ENCODE results near the gene GCDH.
A peak's percentile ranks its signal among the peaks of the same experiment; 100 is the strongest.

Gene GCDH

DNA sequence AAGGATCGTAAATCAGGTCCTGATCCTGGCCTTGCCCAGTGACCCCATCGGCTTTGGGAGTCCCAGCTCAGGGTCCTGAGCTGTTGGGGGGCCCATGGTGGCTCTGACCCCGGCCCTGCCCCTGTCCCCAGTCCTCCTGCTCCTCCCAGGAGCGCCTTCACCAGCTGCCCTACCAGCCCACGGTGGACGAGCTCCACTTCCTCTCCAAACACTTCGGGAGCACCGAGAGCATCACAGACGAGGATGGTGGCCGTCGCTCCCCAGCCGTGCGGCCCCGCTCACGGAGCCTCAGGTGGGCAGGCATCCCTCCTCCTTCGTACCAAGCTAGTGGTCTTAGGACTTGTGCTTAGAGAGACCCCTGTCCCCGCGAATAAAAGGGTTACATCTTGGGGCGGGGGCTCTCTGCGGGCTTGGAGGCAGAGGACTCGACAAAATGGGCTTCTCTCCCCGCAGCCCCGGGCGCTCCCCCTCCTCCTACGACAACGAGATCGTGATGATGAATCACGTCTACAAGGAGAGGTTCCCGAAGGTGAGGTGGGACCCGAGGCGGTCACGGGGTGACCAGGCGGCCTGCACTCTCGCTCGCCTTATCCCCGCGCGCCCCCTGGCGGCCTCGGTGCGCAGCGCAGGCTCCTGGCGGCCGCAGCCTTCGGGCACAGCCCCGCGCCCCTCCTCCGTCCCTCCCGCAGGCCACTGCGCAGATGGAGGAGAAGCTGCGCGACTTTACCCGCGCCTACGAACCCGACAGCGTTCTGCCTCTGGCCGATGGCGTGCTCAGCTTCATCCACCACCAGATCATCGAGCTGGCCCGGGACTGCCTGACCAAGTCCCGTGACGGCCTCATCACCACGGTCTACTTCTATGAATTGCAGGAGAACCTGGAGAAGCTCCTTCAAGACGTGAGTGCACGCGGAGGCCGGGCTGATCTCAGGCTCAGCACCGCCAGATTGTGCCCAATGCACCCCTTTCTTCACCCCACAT lies 43.5 kb upstream of the GCDH start:
- no peaks in the 10 kb centered on the region for H3K9me3 ChIP-seq (ENCODE audit: control insufficient read depth, low read length)
- TF ChIP-seq, protein P1, sequence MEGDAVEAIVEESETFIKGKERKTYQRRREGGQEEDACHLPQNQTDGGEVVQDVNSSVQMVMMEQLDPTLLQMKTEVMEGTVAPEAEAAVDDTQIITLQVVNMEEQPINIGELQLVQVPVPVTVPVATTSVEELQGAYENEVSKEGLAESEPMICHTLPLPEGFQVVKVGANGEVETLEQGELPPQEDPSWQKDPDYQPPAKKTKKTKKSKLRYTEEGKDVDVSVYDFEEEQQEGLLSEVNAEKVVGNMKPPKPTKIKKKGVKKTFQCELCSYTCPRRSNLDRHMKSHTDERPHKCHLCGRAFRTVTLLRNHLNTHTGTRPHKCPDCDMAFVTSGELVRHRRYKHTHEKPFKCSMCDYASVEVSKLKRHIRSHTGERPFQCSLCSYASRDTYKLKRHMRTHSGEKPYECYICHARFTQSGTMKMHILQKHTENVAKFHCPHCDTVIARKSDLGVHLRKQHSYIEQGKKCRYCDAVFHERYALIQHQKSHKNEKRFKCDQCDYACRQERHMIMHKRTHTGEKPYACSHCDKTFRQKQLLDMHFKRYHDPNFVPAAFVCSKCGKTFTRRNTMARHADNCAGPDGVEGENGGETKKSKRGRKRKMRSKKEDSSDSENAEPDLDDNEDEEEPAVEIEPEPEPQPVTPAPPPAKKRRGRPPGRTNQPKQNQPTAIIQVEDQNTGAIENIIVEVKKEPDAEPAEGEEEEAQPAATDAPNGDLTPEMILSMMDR (IDR thresholded peaks at IDR 0.05): peak; percentile 100
- H3K27me3 ChIP-seq (ENCODE audit: control insufficient read depth, insufficient read depth, low read length): no peaks in the 10 kb centered on the region
- no peaks in the 10 kb centered on the region for H3K36me3 ChIP-seq (ENCODE audit: control insufficient read depth, insufficient read depth, low read length)
- H3K4me3 ChIP-seq (ENCODE audit: low read depth, low read length): no peak overlapping the region
- H3K4me2 ChIP-seq (ENCODE audit: low read length): peak overlapping the region; percentile 67
- peaks cover 4% of the 10 kb centered on the region for H3K4me1 ChIP-seq
- H3K79me2 ChIP-seq: no peaks in the 10 kb centered on the region
- H3K27ac ChIP-seq: no peak overlapping the region
- peak overlapping the region; percentile 79 for H2AFZ ChIP-seq
- H3K9ac ChIP-seq: no peak overlapping the region

DNA sequence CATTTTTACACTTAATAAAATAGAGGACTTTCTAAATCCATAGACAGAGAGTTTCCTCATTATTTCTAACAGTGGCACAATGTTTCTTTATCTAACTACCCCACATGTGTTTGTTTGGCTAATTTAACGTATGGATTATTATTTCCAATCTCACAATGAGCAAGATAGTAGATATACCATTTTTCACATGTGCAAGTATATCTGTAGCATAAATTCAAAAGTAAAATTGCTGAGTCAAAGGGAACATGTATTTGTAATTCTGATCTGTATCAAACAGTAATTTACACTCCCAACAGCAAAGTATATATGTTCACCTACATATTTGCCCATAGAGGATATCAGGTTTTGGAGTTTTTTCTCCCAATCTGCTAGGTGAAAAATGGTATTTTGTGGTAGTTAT lies 34.3 kb upstream of the GCDH start:
- Histone ChIP-seq H3K4me3 (ENCODE audit: low read depth, low read length) (no peak overlapping the region), H3K36me3 (ENCODE audit: control insufficient read depth, insufficient read depth, low read length) (no peaks in the 10 kb centered on the region), H3K4me1 (no peaks in the 10 kb centered on the region), H2AFZ (no peak overlapping the region), H3K27me3 (ENCODE audit: control insufficient read depth, insufficient read depth, low read length) (no peaks in the 10 kb centered on the region), H3K9ac (no peak overlapping the region), H3K4me2 (ENCODE audit: low read length) (no peak overlapping the region), H3K79me2 (no peaks in the 10 kb centered on the region), H3K27ac (no peak overlapping the region), H3K9me3 (ENCODE audit: control insufficient read depth, low read length) (peaks cover 3% of the 10 kb centered on the region)
- TF ChIP-seq, protein P1 (IDR thresholded peaks at IDR 0.05): no peak

DNA sequence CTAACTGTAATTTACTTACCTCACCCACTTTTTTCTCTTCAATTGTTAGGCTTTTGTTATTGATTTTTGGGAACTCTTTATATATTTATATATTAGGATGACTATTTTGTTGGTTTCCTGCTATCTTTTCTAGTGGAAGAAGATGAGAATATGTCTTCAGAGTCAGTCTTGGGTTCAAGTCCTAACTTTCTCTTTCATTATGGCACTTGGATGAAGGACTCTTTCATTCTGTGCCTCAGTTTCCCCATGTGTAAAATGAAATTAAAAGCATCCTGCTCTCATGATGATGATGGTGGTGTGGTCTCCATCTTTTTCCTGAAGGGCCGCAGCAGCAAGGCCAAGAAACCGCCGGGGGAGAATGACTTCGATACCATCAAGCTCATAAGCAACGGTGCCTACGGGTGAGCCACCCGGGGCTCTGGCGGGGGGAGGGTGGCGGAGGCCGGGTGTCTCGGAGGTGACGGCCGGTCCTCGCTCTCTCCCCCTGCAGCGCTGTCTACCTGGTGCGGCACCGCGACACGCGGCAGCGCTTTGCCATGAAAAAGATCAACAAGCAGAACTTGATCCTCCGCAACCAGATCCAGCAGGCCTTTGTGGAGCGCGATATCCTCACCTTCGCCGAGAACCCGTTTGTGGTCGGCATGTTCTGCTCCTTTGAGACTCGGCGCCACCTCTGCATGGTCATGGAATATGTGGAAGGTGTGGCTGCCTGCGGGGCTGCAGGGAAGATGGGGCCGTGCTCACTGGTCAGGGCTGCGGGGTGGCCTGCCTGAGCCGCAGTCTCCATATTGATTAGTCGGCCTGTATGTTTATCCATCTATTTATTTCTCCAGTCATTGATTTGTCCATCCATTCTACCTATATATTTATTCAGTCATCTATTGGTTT lies 32.7 kb upstream of the GCDH start:
- H3K27me3 ChIP-seq (ENCODE audit: control insufficient read depth, insufficient read depth, low read length): no peaks in the 10 kb centered on the region
- H3K79me2 ChIP-seq: no peaks in the 10 kb centered on the region
- no peaks in the 10 kb centered on the region for H3K36me3 ChIP-seq (ENCODE audit: control insufficient read depth, insufficient read depth, low read length)
- peaks cover 3% of the 10 kb centered on the region for H3K9me3 ChIP-seq (ENCODE audit: control insufficient read depth, low read length)
- H3K4me3 ChIP-seq (ENCODE audit: low read depth, low read length): no peak overlapping the region
- no peak overlapping the region for H3K4me2 ChIP-seq (ENCODE audit: low read length)
- no peaks in the 10 kb centered on the region for H3K4me1 ChIP-seq
- H3K27ac ChIP-seq: no peak overlapping the region
- TF ChIP-seq, protein P1 (IDR thresholded peaks at IDR 0.05): no peak
- no peak overlapping the region for H3K9ac ChIP-seq
- no peak overlapping the region for H2AFZ ChIP-seq

DNA sequence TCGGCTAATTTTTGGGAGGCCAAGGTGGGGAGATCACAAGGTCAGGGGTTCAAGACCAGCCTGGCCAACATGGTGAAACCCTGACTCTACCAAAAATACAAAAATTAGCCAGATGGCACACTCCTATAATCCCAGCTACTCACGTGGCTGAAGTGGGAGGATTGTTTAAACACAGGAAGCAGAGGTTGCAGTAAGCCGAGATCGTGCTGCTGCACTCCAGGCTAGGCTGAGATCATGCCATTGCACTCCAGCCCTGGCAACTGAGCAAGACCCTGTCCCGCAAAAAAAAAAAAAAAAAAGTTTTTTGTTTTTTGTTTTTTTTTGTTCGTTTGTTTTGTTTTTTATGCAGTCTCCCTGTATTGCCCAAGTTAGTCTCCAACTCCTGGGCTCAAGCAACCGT lies 31.4 kb upstream of the GCDH start:
- Histone ChIP-seq H3K4me3 (ENCODE audit: low read depth, low read length) (no peak overlapping the region), H2AFZ (no peak overlapping the region), H3K9me3 (ENCODE audit: control insufficient read depth, low read length) (peaks cover 3% of the 10 kb centered on the region), H3K9ac (no peak overlapping the region), H3K79me2 (no peaks in the 10 kb centered on the region), H3K4me2 (ENCODE audit: low read length) (no peak overlapping the region), H3K36me3 (ENCODE audit: control insufficient read depth, insufficient read depth, low read length) (no peaks in the 10 kb centered on the region), H3K27ac (no peak overlapping the region), H3K4me1 (no peaks in the 10 kb centered on the region), H3K27me3 (ENCODE audit: control insufficient read depth, insufficient read depth, low read length) (no peaks in the 10 kb centered on the region)
- TF ChIP-seq, protein P1 (IDR thresholded peaks at IDR 0.05): no peak

Data from parathyroid adenoma (tissue), 2 donors.